Measurements from ENCODE around the gene LPAR2. TPM values are rescaled to one million over a fixed set of nuclear protein-coding genes. Genes with fewer than 3 reads are reported as not detected.
A peak's percentile ranks its signal among the peaks of the same experiment; 100 is the strongest.
"Not testable (repeated sequence)": the region's sequence is repeated elsewhere in the genome, so short reads cannot be mapped to it uniquely, and the experiment has no call there.

The LPAR2 gene
- total RNA-seq, 1 experiment from 2014 or later, result 17.4 TPM

- ChIA-PET POLR2A (no interaction called here), CTCF (interaction anchor here (0.6 to 1.1 kb wide), 2 partner anchors 10 to 54 kb away, joined by 3 read pairs; no protein-coding TSS in a partner anchor)
- TF ChIP-seq CTCF (IDR thresholded peaks at IDR 0.05; ENCODE audit: unreplicated experiment), result no peak
- BruUV-seq (replicated peaks), result no TSS peak
- Mint-ChIP-seq H3K4me1 (ENCODE audit: insufficient read depth, unreplicated experiment) (peaks cover 6% of the 10 kb centered on the region), H3K36me3 (ENCODE audit: insufficient read depth, unreplicated experiment) (no peaks in the 10 kb centered on the region), H3K27ac (ENCODE audit: low read depth, unreplicated experiment) (no peak within 1 kb of the TSS), H3K4me3 (ENCODE audit: unreplicated experiment) (peak within 1 kb of the TSS; percentile 66), H3K9me3 (ENCODE audit: unreplicated experiment) (no peaks in the 10 kb centered on the region), H3K27me3 (ENCODE audit: insufficient read depth, unreplicated experiment) (no peaks in the 10 kb centered on the region)
- intact Hi-C loops (cut with micrococcal nuclease), result no loop called here
- peak; percentile 86 for DNase-seq (ENCODE audit: unreplicated experiment)
These were observed 9.6 kb downstream of the LPAR2 start, which contains the start of gene PBX4 for GRCh38 chr19:19618219-19619051. TSS of gene PBX4 (minus strand) at chr19:19618687. CDS start at chr19:19618629, 58 bp downstream.

DNA sequence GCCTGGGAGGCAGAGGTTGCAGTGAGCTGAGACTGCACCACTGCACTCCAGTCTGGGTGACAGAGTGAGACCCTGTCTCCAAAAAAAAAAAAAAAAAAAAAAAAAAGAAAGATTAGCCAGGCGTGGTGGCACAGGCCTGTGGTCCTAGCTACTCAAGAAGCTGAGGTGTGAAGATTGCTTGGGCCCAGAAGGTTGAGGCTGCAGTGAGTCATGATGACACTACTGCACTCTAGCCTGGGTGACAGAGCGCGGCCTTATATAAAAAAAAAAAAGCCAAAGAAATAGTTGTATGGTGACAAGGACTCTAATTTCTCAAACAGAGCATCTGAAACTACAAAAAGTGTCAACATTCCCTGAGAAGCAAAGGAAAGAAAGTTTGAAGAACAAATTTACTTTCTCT, 12.9 kb downstream of the LPAR2 start:
- DNase-seq (ENCODE audit: unreplicated experiment), result peak; percentile 48
- POLR2A ChIA-PET, result interaction anchor here (0.7 to 3.5 kb wide), 2 partner anchors 9 to 13 kb away, joined by 3 to 22 read pairs; no protein-coding TSS in a partner anchor
- no peak overlapping the region for H3K27ac Mint-ChIP-seq (ENCODE audit: low read depth, unreplicated experiment)
- no peaks in the 10 kb centered on the region for H3K27me3 Mint-ChIP-seq (ENCODE audit: insufficient read depth, unreplicated experiment)
- no peaks in the 10 kb centered on the region for H3K9me3 Mint-ChIP-seq (ENCODE audit: unreplicated experiment)
- TF ChIP-seq CTCF (IDR thresholded peaks at IDR 0.05; ENCODE audit: unreplicated experiment), result no peak
- H3K4me3 Mint-ChIP-seq (ENCODE audit: unreplicated experiment), result no peak overlapping the region
- no peaks in the 10 kb centered on the region for H3K36me3 Mint-ChIP-seq (ENCODE audit: insufficient read depth, unreplicated experiment)
- CTCF ChIA-PET, result interaction anchor here (0.7 to 1.0 kb wide), 2 partner anchors 58 to 82 kb away, joined by 3 read pairs; no protein-coding TSS in a partner anchor
- BruUV-seq (replicated peaks), result no TSS peak
- intact Hi-C loops (cut with micrococcal nuclease), result no loop called here
- peaks cover 8% of the 10 kb centered on the region for H3K4me1 Mint-ChIP-seq (ENCODE audit: insufficient read depth, unreplicated experiment)

DNA sequence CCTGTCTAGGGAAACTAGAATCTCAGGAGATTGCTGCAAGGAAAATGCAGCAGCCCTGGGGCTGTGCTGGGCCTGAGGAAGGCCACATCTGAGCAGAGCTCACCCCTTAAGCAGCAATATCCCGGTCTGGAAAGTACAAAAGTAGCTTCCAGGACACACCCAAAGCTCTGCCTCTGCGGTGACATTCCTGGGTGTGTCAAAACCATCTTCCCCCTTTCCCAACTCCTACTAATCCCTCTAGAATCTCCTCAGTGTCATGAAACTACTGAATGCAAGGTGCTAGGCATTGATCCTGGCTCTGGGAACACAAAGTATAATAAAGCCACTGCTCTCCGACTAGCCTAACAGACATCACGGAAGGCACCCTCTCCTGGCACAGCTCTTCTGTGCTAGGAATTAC, 14.5 kb downstream of the LPAR2 start:
- TF ChIP-seq CTCF (IDR thresholded peaks at IDR 0.05; ENCODE audit: unreplicated experiment), result no peak
- ChIA-PET POLR2A (interaction anchor here (0.6 to 3.5 kb wide), 11 partner anchors 8 to 135 kb away, joined by 3 to 22 read pairs (median 4); no protein-coding TSS in a partner anchor), CTCF (interaction anchor here (0.6 to 1.9 kb wide), 8 partner anchors 9 to 249 kb away, joined by 3 to 14 read pairs (median 4); partner anchors contain the start of gene GMIP)
- intact Hi-C loops (cut with micrococcal nuclease), result no loop called here
- Mint-ChIP-seq H3K4me3 (ENCODE audit: unreplicated experiment) (no peak overlapping the region), H3K27me3 (ENCODE audit: insufficient read depth, unreplicated experiment) (no peaks in the 10 kb centered on the region), H3K9me3 (ENCODE audit: unreplicated experiment) (no peaks in the 10 kb centered on the region), H3K27ac (ENCODE audit: low read depth, unreplicated experiment) (peak overlapping the region; percentile 32), H3K4me1 (ENCODE audit: insufficient read depth, unreplicated experiment) (peaks cover 8% of the 10 kb centered on the region), H3K36me3 (ENCODE audit: insufficient read depth, unreplicated experiment) (no peaks in the 10 kb centered on the region)
- BruUV-seq (replicated peaks), result no TSS peak
- DNase-seq (ENCODE audit: unreplicated experiment), result peak; percentile 81

DNA sequence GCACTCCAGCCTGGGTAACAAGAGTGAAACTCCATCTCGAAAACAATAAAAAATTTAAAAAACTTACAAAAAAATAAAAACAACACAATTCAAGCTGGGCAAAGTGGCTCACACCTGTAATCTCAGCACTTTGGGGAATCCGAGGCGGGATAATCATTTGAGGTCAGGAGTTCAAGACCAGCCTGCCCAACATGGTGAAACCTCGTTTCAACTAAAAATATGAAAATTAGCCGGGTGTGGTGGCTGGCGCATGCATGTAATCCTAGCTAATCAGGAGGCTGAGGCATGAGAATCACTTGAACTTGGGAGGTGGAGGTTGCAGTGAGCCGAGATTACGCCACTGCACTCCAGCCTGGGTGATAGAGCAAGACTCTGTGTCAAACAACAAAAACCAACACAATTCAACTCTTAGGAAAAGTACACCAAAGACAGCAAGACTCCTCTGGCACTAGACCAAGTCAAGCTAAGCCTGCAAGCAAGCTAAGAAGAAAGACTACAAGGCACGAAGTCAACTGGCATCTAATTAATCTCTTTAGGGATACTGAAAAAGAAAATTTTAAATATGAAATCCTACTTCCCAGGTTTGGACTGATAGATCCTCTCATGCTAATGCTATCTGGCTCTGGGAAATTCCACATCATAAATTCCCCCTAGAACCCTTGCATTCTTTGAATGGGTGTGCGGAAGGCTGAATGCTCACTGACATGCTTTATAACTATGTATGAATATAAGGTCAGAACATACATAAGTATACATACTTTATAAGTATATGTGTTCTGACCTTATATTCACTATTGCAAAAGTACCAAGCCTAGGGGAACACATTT, 17.4 kb downstream of the LPAR2 start:
- TF ChIP-seq CTCF (IDR thresholded peaks at IDR 0.05; ENCODE audit: unreplicated experiment), result no peak
- H3K4me1 Mint-ChIP-seq (ENCODE audit: insufficient read depth, unreplicated experiment), result peaks cover 15% of the 10 kb centered on the region
- intact Hi-C loops (cut with micrococcal nuclease), result no loop called here
- DNase-seq (ENCODE audit: unreplicated experiment), result no peak
- ChIA-PET POLR2A (no interaction called here), CTCF (interaction anchor here (1.0 to 1.1 kb wide), 2 partner anchors 33 to 78 kb away, joined by 5 to 6 read pairs; partner anchors contain the start of gene GMIP)
- no peak overlapping the region for H3K4me3 Mint-ChIP-seq (ENCODE audit: unreplicated experiment)
- H3K27ac Mint-ChIP-seq (ENCODE audit: low read depth, unreplicated experiment), result no peak overlapping the region
- BruUV-seq (replicated peaks), result no TSS peak
- H3K27me3 Mint-ChIP-seq (ENCODE audit: insufficient read depth, unreplicated experiment), result no peaks in the 10 kb centered on the region
- no peaks in the 10 kb centered on the region for H3K36me3 Mint-ChIP-seq (ENCODE audit: insufficient read depth, unreplicated experiment)
- H3K9me3 Mint-ChIP-seq (ENCODE audit: unreplicated experiment), result no peaks in the 10 kb centered on the region

DNA sequence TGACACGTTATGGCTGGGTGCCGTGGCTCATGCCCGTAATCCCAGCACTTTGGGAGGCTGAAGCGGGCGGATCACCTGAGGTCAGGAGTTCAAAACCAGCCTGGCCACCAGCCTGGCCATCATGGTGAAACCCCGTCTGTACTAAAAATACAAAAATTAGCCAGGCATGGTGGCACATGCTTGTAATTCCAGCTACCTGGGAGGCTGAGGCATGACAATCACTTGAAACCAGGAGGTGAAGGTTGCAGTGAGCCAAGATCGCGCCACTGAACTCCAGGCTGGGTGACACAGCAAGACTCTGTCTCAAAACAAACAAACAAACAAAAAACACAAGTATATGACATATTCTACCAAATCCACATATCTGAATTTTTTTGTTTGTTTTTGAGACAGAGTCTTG, 21.3 kb downstream of the LPAR2 start:
- POLR2A ChIA-PET, result interaction anchor here (0.7 to 2.3 kb wide), 4 partner anchors 8 to 22 kb away, joined by 3 to 15 read pairs (median 8); no protein-coding TSS in a partner anchor
- intact Hi-C loops (cut with micrococcal nuclease); H3K27ac Mint-ChIP-seq (ENCODE audit: low read depth, unreplicated experiment); H3K4me3 Mint-ChIP-seq (ENCODE audit: unreplicated experiment); H3K36me3 Mint-ChIP-seq (ENCODE audit: insufficient read depth, unreplicated experiment); H3K9me3 Mint-ChIP-seq (ENCODE audit: unreplicated experiment); BruUV-seq (replicated peaks); DNase-seq (ENCODE audit: unreplicated experiment); H3K27me3 Mint-ChIP-seq (ENCODE audit: insufficient read depth, unreplicated experiment): not testable (repeated sequence)
- H3K4me1 Mint-ChIP-seq (ENCODE audit: insufficient read depth, unreplicated experiment), result peaks cover 21% of the 10 kb centered on the region
- CTCF ChIA-PET, result interaction anchor here (0.6 to 1.1 kb wide), 4 partner anchors 11 to 74 kb away, joined by 3 to 6 read pairs (median 4); no protein-coding TSS in a partner anchor
